HepG2 (cell line): ENCODE results near the gene MASP2. TPM values are rescaled to one million over a fixed set of nuclear protein-coding genes. Genes with fewer than 3 reads are reported as not detected.

Experiments
- ATAC-seq: fragments of 200-7000 bp; cut with Tn5 transposase; 3 replicates; pipeline ENCODE4 v1.9.1; 2020; ENCODE audit warnings: mild to moderate bottlenecking, moderate library complexity
- BruUV-seq: library from RNA; stranded (reverse); fragments of 400-500 nt; replicated peaks from 2 replicates; lab custom pipeline; 2021; lab: Mats Ljungman, UMichigan
- CTCF ChIA-PET: fragments of 300-600 bp; formaldehyde crosslinking; extraction: SDS; loops from one replicate; lab custom pipeline; 2021; ENCODE audit warnings: low total read pairs, inconsistent platforms, low intra/inter-chr PET ratio; lab: Yijun Ruan, JAX
- POLR2A ChIA-PET: fragments of 350-600 bp; sonication (Branson Sonifier 250); formaldehyde crosslinking; loops from one replicate; lab custom pipeline; 2020; ENCODE audit warnings: antibody characterized with exemption, inconsistent platforms; lab: Yijun Ruan, JAX
- DNase-seq: peaks from one replicate; pipeline ENCODE4 v3.0.0-alpha.2; 2015; ENCODE audit warnings: low spot score
- FAIRE-seq: peaks from 3 replicates; lab custom pipeline; 2011; peaks lifted over from hg19 to GRCh38; lab: Jason Lieb, UNC
- H2AFZ ChIP-seq: one replicate; pipeline ENCODE4 v1.6.1; 2011; ENCODE audit warnings: low read length, inconsistent platforms
- H3K27ac ChIP-seq: fragments of 300-600 bp; 3 replicates; pipeline ENCODE4 v1.8.0; 2011; ENCODE audit warnings: mixed run types, mild to moderate bottlenecking, mixed read lengths, low read length, inconsistent platforms; ENCODE audit not compliant: insufficient read depth; ENCODE audit errors: extremely low read length
- H3K27me3 ChIP-seq, 2 experiments: fragments of 200-600 bp in 1 of 2; 2 replicates in 1 of 2; 3 replicates in 1 of 2; pipeline versions ENCODE4 v1.6.0 to v1.8.0; 2011; ENCODE audit warnings: low read length in 2 of 2, mild to moderate bottlenecking in 2 of 2, moderate library complexity in 2 of 2, inconsistent platforms in 1 of 2; ENCODE audit not compliant: insufficient read depth in 2 of 2, control insufficient read depth in 1 of 2
- H3K36me3 ChIP-seq, 2 experiments: fragments of 200-600 bp in 1 of 2; replicated peaks in 1 of 2; 2 replicates in 1 of 2; 3 replicates in 1 of 2; pipeline versions ENCODE4 v1.5.1 to v1.8.0; 2011; ENCODE audit warnings: low read length in 2 of 2, inconsistent platforms in 1 of 2; ENCODE audit not compliant: insufficient read depth in 2 of 2, control insufficient read depth in 1 of 2
- H3K4me1 ChIP-seq: 2 replicates; pipeline ENCODE4 v1.5.1; 2012; ENCODE audit warnings: low read length, inconsistent platforms; ENCODE audit not compliant: insufficient read depth
- H3K4me2 ChIP-seq: 2 replicates; pipeline ENCODE4 v1.6.0; 2011; ENCODE audit warnings: low read depth, low read length, inconsistent platforms
- H3K4me3 ChIP-seq, 3 experiments: fragments of 200-600 bp in 1 of 3; sonication (generic), shearing (Covaris generic) in 1 of 3; replicated peaks in 1 of 3; 2 replicates each; pipeline ENCODE4 v1.5.1; 2011 to 2016; ENCODE audit warnings: low read length in 3 of 3, inconsistent platforms in 2 of 3, low read depth in 2 of 3, mild to moderate bottlenecking in 2 of 3, control low read depth in 1 of 3, mixed read lengths in 1 of 3; ENCODE audit not compliant: insufficient read depth in 1 of 3
- H3K79me2 ChIP-seq: one replicate; pipeline ENCODE4 v1.6.1; 2011; ENCODE audit warnings: low read length, inconsistent platforms; ENCODE audit not compliant: insufficient read depth
- H3K9ac ChIP-seq: 2 replicates; pipeline ENCODE4 v1.6.0; 2011; ENCODE audit warnings: mild to moderate bottlenecking, low read depth, low read length, inconsistent platforms; ENCODE audit not compliant: insufficient read depth
- H3K9me3 ChIP-seq: 2 replicates; pipeline ENCODE4 v1.5.1; 2012; ENCODE audit warnings: mild to moderate bottlenecking, low read length
- H4K20me1 ChIP-seq: 2 replicates; pipeline ENCODE4 v1.6.0; 2011; ENCODE audit warnings: inconsistent platforms, mild to moderate bottlenecking, low read length, moderate library complexity; ENCODE audit not compliant: insufficient read depth
- KLF12 ChIP-seq: sonication (generic); formaldehyde crosslinking; IDR thresholded peaks from 2 replicates; pipeline ENCODE4 v1.4.0; 2020; ENCODE audit warnings: missing genetic modification reagents, borderline replicate concordance
- PAF1 ChIP-seq: IDR thresholded peaks from 2 replicates; pipeline ENCODE4 v1.6.1; 2016; ENCODE audit warnings: missing genetic modification reagents, missing compliant biosample characterization
- POLR2G ChIP-seq: fragments of 200-400 bp; formaldehyde crosslinking; IDR thresholded peaks from 2 replicates; pipeline ENCODE4 v1.6.1; 2018; ENCODE audit warnings: mild to moderate bottlenecking, low read depth, low read length, moderate library complexity
- SALL1 ChIP-seq: sonication (generic); formaldehyde crosslinking; IDR thresholded peaks from 2 replicates; pipeline ENCODE4 v1.8.0; 2022; ENCODE audit warnings: mild to moderate bottlenecking, missing genetic modification reagents
- TERF1 ChIP-seq: sonication (generic); formaldehyde crosslinking; IDR thresholded peaks from 2 replicates; pipeline ENCODE4 v1.8.0; 2022; ENCODE audit warnings: mild to moderate bottlenecking, missing genetic modification reagents, moderate library complexity
- ZBTB34 ChIP-seq: sonication (generic); formaldehyde crosslinking; IDR thresholded peaks from 2 replicates; pipeline ENCODE4 v1.8.0; 2022; ENCODE audit warnings: mild to moderate bottlenecking, missing genetic modification reagents
- ZFX ChIP-seq: sonication (generic); formaldehyde crosslinking; IDR thresholded peaks from 2 replicates; pipeline ENCODE4 v1.4.0; 2020; ENCODE audit warnings: mild to moderate bottlenecking, low read depth, missing genetic modification reagents, moderate library complexity
- ZMYM4 ChIP-seq: sonication (generic); formaldehyde crosslinking; IDR thresholded peaks from 2 replicates; pipeline ENCODE4 v1.8.1; 2023; ENCODE audit warnings: mild to moderate bottlenecking, missing genetic modification reagents
- ZNF121 ChIP-seq: sonication (generic); formaldehyde crosslinking; IDR thresholded peaks from 2 replicates; pipeline ENCODE4 v1.5.0; 2020; ENCODE audit warnings: mild to moderate bottlenecking, missing genetic modification reagents
- ZNF350 ChIP-seq: sonication (generic); formaldehyde crosslinking; IDR thresholded peaks from 2 replicates; pipeline ENCODE4 v1.4.0; 2020; ENCODE audit warnings: mild to moderate bottlenecking, low read depth, missing genetic modification reagents, borderline replicate concordance
- ZNF605 ChIP-seq: sonication (generic); formaldehyde crosslinking; IDR thresholded peaks from 2 replicates; pipeline ENCODE4 v1.8.0; 2022; ENCODE audit warnings: mild to moderate bottlenecking, missing genetic modification reagents
- ZNF7 ChIP-seq: IDR thresholded peaks from 2 replicates; pipeline ENCODE4 v1.6.1; 2016; ENCODE audit warnings: missing biosample characterization, missing genetic modification reagents
- ZNF883 ChIP-seq: sonication (generic); formaldehyde crosslinking; IDR thresholded peaks from 2 replicates; pipeline ENCODE4 v1.5.1; 2020; ENCODE audit warnings: mild to moderate bottlenecking, missing genetic modification reagents; ENCODE audit errors: not compliant biosample characterization
- ZSCAN22 ChIP-seq: sonication (generic); formaldehyde crosslinking; IDR thresholded peaks from 2 replicates; pipeline ENCODE4 v1.4.0; 2020; ENCODE audit warnings: mild to moderate bottlenecking, missing genetic modification reagents
- WGBS: methylation state at CpG from one replicate; pipeline ENCODE4 v1.1.6; 2017; ENCODE audit warnings: low lambda C conversion rate; 5-methylcytosine and 5-hydroxymethylcytosine counted together
- in situ Hi-C: cut with HindIII; loops from 2 replicates; pipeline ENCODE4 v1.10.0; 2017; ENCODE audit warnings: low pct_unique_long_range_greater_than_20kb; ENCODE audit not compliant: extremely low pct_ligation_motif_present
- intact Hi-C: fragments of 100-400 bp; cut with micrococcal nuclease; formaldehyde crosslinking; loops from one replicate; pipeline ENCODE4 v1.10.0; 2022; ENCODE audit not compliant: unreplicated experiment
- polyA plus RNA-seq, 8 experiments: library from polyadenylated mRNA; depleted of rRNA in 3 of 8; stranded (reverse) in 7 of 8; unstranded in 1 of 8; fragments of >200 nt; fragmentation: Illumina TruSeq in 4 of 8; extraction: Trizol in 4 of 8; gene quantifications; 2 replicates each; pipeline versions ENCODE4 v1.2.1 to v1.2.3, GENCODE V29; 2011 to 2016; ENCODE audit warnings: low read depth in 4 of 8, missing spikeins in 1 of 8, mixed read lengths in 1 of 8; ENCODE audit not compliant: insufficient read depth in 1 of 8
- total RNA-seq, 5 experiments: library from RNA; depleted of rRNA; stranded (reverse); fragments of >200 nt; fragmentation: Illumina TruSeq; extraction: Trizol; gene quantifications; 2 replicates each; pipeline ENCODE4 v1.2.3, GENCODE V29; 2016; ENCODE audit warnings: low read depth in 1 of 5

Gene MASP2
- total and polyA plus RNA-seq, 2 of the 13 experiments (the other 11 are each of a cell fraction or from before 2014, with no cell fraction given) = 7.1 to 11.8 TPM

- H3K4me1 ChIP-seq = peaks cover 24% of the 10 kb centered on the region
- POLR2A ChIA-PET = interaction anchor here (2.6 kb wide), 1 partner anchor 25 kb away, joined by 9 read pairs; no protein-coding TSS in a partner anchor
- no peak overlapping the region for H3K4me3 ChIP-seq
- WGBS = 96% methylated on average over 3 of the region's 3 CpGs
- no peak overlapping the region for H3K27ac ChIP-seq
- no peak overlapping the region for H3K9ac ChIP-seq
- H3K79me2 ChIP-seq = peaks cover 16% of the 10 kb centered on the region
- H4K20me1 ChIP-seq = no peaks in the 10 kb centered on the region
- CTCF ChIA-PET = no interaction called here
- intact Hi-C loops (no loop called here), in situ Hi-C loops (no loop called here)
- no peak for TF ChIP-seq ZBTB34
- TF ChIP-seq ZNF121 = peak; percentile 44; the same call in 1 of the 2 replicates
- no peak for TF ChIP-seq ZSCAN22 (CRISPR knock-in tag)
- 0 out of 2 replicates have a peak, but pooled peaks have one; percentile 30 for TF ChIP-seq POLR2G
- no TSS peak for BruUV-seq
- H3K27me3 ChIP-seq = no peaks in the 10 kb centered on the region; a peak in 1 of 5 replicates
- H3K9me3 ChIP-seq = no peaks in the 10 kb centered on the region
- FAIRE-seq (no peak), DNase-seq (no peak), ATAC-seq (no peak)
- no peak overlapping the region for H3K4me2 ChIP-seq
- H2AFZ ChIP-seq = no peak overlapping the region
- H3K36me3 ChIP-seq = peaks cover 11 to 37% of the 10 kb centered on the region in 2 experiments; a peak in 4 of 5 replicates
Observed at GRCh38 chr1:11062965-11063401, 15.9 kb upstream of the MASP2 start.

GRCh38 chr1:11061652-11062365, 14.8 kb upstream of the MASP2 start:
- no peak for DNase-seq
- FAIRE-seq = no peak
- Histone ChIP-seq H3K4me1 (peaks cover 30% of the 10 kb centered on the region), H3K9ac (no peak overlapping the region), H3K4me2 (no peak overlapping the region), H3K27ac (peak overlapping the region; percentile 1), H3K27me3 (no peaks in the 10 kb centered on the region; a peak in 1 of 5 replicates), H4K20me1 (no peaks in the 10 kb centered on the region), H2AFZ (no peak overlapping the region), H3K9me3 (no peaks in the 10 kb centered on the region), H3K36me3 (peaks cover 10 to 36% of the 10 kb centered on the region in 2 experiments; a peak in 4 of 5 replicates), H3K4me3 (no peak overlapping the region), H3K79me2 (peaks cover 16% of the 10 kb centered on the region)
- peak; percentile 8; the same call in 2 of the 3 replicates for ATAC-seq
- no TSS peak for BruUV-seq
- POLR2A ChIA-PET = interaction anchor here (2.0 to 2.8 kb wide), 3 partner anchors 9 to 38 kb away, joined by 10 to 18 read pairs (median 15); partner anchors contain the start of genes EXOSC10 and MASP2
- 76% methylated on average over 4 of the region's 5 CpGs for WGBS
- in situ Hi-C loops = no loop called here
- intact Hi-C loops = loop anchor here (2.0 kb wide), 1 partner anchor 25 kb away; no protein-coding TSS in a partner anchor
- CTCF ChIA-PET = no interaction called here
- TF ChIP-seq ZFX (CRISPR knock-in tag) (peak; percentile 22; the same call in 1 of the 2 replicates), KLF12 (no peak), ZNF883 (no peak), ZNF350 (CRISPR knock-in tag) (0 out of 2 replicates have a peak, but pooled peaks have one; percentile 40), ZNF605 (CRISPR knock-in tag) (0 out of 2 replicates have a peak, but pooled peaks have one; percentile 31), TERF1 (no peak), SALL1 (CRISPR knock-in tag) (0 out of 2 replicates have a peak, but pooled peaks have one; percentile 9), ZNF7 (CRISPR knock-in tag) (no peak), PAF1 (CRISPR knock-in tag) (no peak), ZMYM4 (CRISPR knock-in tag) (no peak)
